Lung (tissue), 12 donors: ENCODE data around the gene VEGFB. TPM values are rescaled to one million over a fixed set of nuclear protein-coding genes. Genes with fewer than 3 reads are reported as not detected.

Experiments used
- ATAC-seq: fragments of 200-7000 bp; cut with Tn5 transposase; one replicate; pipeline ENCODE4 v1.9.1; 2020; ENCODE audit warnings: moderate number of reproducible peaks; ENCODE audit not compliant: insufficient read depth, low FRiP score
- DNase-seq, 3 donors: peaks; one replicate each; pipeline ENCODE4 v3.0.0-alpha.2; 2013 to 2017
- H3K27ac ChIP-seq, 2 donors: one replicate each; pipeline ENCODE4 v1.5.1; 2013; ENCODE audit warnings: mild to moderate bottlenecking in 2 of 2, moderate library complexity in 2 of 2, control low read depth in 1 of 2, inconsistent platforms in 1 of 2, low read depth in 1 of 2, low read length in 1 of 2
- H3K27me3 ChIP-seq, 3 donors: one replicate each; pipeline ENCODE4 v1.5.1; 2013; ENCODE audit warnings: low read length in 2 of 3; ENCODE audit not compliant: control insufficient read depth in 3 of 3, insufficient read depth in 3 of 3
- H3K36me3 ChIP-seq, 4 donors: one replicate each; pipeline ENCODE4 v1.5.1; 2013; ENCODE audit warnings: low read length in 4 of 4, mild to moderate bottlenecking in 1 of 4, moderate library complexity in 1 of 4; ENCODE audit not compliant: control insufficient read depth in 4 of 4, insufficient read depth in 4 of 4
- H3K4me1 ChIP-seq, 5 donors: one replicate each; pipeline ENCODE4 v1.5.1; 2013; ENCODE audit warnings: low read length in 5 of 5, mild to moderate bottlenecking in 2 of 5, moderate library complexity in 1 of 5; ENCODE audit not compliant: control insufficient read depth in 5 of 5, insufficient read depth in 5 of 5
- H3K4me3 ChIP-seq: one replicate; pipeline ENCODE4 v1.5.1; 2013; ENCODE audit warnings: mild to moderate bottlenecking, control low read depth, moderate library complexity
- H3K9ac ChIP-seq, 2 donors: one replicate each; pipeline ENCODE4 v1.5.1; 2013; ENCODE audit warnings: low read length in 2 of 2, control low read depth in 1 of 2; ENCODE audit not compliant: insufficient read depth in 1 of 2
- H3K9me3 ChIP-seq, 4 donors: one replicate each; pipeline ENCODE4 v1.5.1; 2013; ENCODE audit warnings: low read length in 3 of 4, mild to moderate bottlenecking in 1 of 4, moderate library complexity in 1 of 4; ENCODE audit not compliant: control insufficient read depth in 4 of 4, insufficient read depth in 3 of 4
- CTCF ChIP-seq: IDR thresholded peaks from 2 replicates; pipeline ENCODE4 v1.5.1; 2012; ENCODE audit warnings: mild to moderate bottlenecking; ENCODE audit errors: control extremely low read depth, extremely low read depth
- WGBS, 2 donors: extraction: QIAGEN DNeasy Blood & Tissue Kit; methylation state at CpG; one replicate each; pipeline ENCODE4 v1.1.7; 2013; 5-methylcytosine and 5-hydroxymethylcytosine counted together
- polyA plus RNA-seq, 2 donors: library from polyadenylated mRNA; stranded (reverse); fragments of 200-250 nt; gene quantifications; one replicate each; pipeline ENCODE4 v1.2.1, GENCODE V29; 2013
- total RNA-seq, 2 donors: library from RNA; depleted of rRNA in 1 of 2; stranded (reverse); fragments of >200 nt in 1 of 2; gene quantifications; one replicate each; pipeline ENCODE4 v1.2.1, GENCODE V29; 2014 to 2021
- donor health status: control.
- donor health status: control.
- donor health status: Bipolar disorder and iron deficiency.
- donor health status: healthy.
- donor health status: DM: yes; HTN: yes; CAD: no.

Gene VEGFB
- total and polyA plus RNA-seq, 4 donors = 37.8 to 124 (median 79.4) TPM

GRCh38 chr11:64222651-64223000, 11.8 kb upstream of the VEGFB start:
- no peaks in the 10 kb centered on the region for H3K9me3 ChIP-seq
- H3K9ac ChIP-seq = no peak overlapping the region
- peaks cover 0 to 23% (median 4%) of the 10 kb centered on the region in 5 donors for H3K4me1 ChIP-seq
- no peak for ATAC-seq
- no peaks in the 10 kb centered on the region for H3K27me3 ChIP-seq
- no peak for DNase-seq
- H3K4me3 ChIP-seq = no peak overlapping the region
- no peak overlapping the region for H3K27ac ChIP-seq
- peaks cover 0 to 39% (median 2%) of the 10 kb centered on the region in 4 donors for H3K36me3 ChIP-seq
- TF ChIP-seq CTCF = no peak
- 78 to 85% methylated on average over 9 of the region's 9 CpGs for WGBS, 2 donors

GRCh38 chr11:64223001-64223651, 11.3 kb upstream of the VEGFB start:
- H3K9me3 ChIP-seq = no peaks in the 10 kb centered on the region
- no peaks in the 10 kb centered on the region for H3K27me3 ChIP-seq
- no peak overlapping the region for H3K27ac ChIP-seq
- H3K36me3 ChIP-seq = peaks cover 0 to 38% (median 2%) of the 10 kb centered on the region in 4 donors
- no peak for DNase-seq
- H3K9ac ChIP-seq = no peak overlapping the region
- peaks cover 0 to 24% (median 4%) of the 10 kb centered on the region in 5 donors for H3K4me1 ChIP-seq
- TF ChIP-seq CTCF = no peak
- no peak overlapping the region for H3K4me3 ChIP-seq
- no peak for ATAC-seq
- WGBS, 2 donors = 87% methylated on average over 24 of the region's 24 CpGs

GRCh38 chr11:64224151-64224890, 10.1 kb upstream of the VEGFB start:
- H3K4me3 ChIP-seq = no peak overlapping the region
- DNase-seq = no peak
- 91 to 93% methylated on average over 17 of the region's 17 CpGs for WGBS, 2 donors
- H3K9ac ChIP-seq = no peak overlapping the region
- peaks cover 0 to 34% (median 2%) of the 10 kb centered on the region in 4 donors for H3K36me3 ChIP-seq
- H3K27ac ChIP-seq = no peak overlapping the region
- H3K9me3 ChIP-seq = no peaks in the 10 kb centered on the region
- no peaks in the 10 kb centered on the region for H3K27me3 ChIP-seq
- no peak for TF ChIP-seq CTCF
- no peak for ATAC-seq
- H3K4me1 ChIP-seq = peaks cover 0 to 22% (median 4%) of the 10 kb centered on the region in 5 donors
